Natural killer cell (primary cell): ENCODE measurements around the gene NTM. TPM values are rescaled to one million over a fixed set of nuclear protein-coding genes. Genes with fewer than 3 reads are reported as not detected.
"Not testable (repeated sequence)": the region's sequence is repeated elsewhere in the genome, so short reads cannot be mapped to it uniquely, and the experiment has no call there.

Experiments used
- ATAC-seq, 3 donors: fragments of 150-1000 bp in 2 of 3; fragments of 200-7000 bp in 1 of 3; cut with Tn5 transposase; 1 replicate in 1 of 3; 2 replicates in 2 of 3; pipeline ENCODE4 v1.10.0; 2021; ENCODE audit warnings: mild to moderate bottlenecking in 2 of 3, moderate library complexity in 2 of 3
- DNase-seq, 2 donors: peaks; one replicate each; pipeline versions ENCODE4 v3.0.0 to v3.0.0-alpha.2; 2013 to 2021; ENCODE audit warnings: mixed read lengths in 1 of 2
- H3K27ac ChIP-seq: one replicate; pipeline ENCODE4 v1.5.1; 2013; ENCODE audit warnings: mild to moderate bottlenecking, low read length
- H3K27me3 ChIP-seq: one replicate; pipeline ENCODE4 v1.6.1; 2013; ENCODE audit warnings: low read length; ENCODE audit not compliant: control insufficient read depth, insufficient read depth
- H3K36me3 ChIP-seq: one replicate; pipeline ENCODE4 v1.6.1; 2013; ENCODE audit warnings: low read length; ENCODE audit not compliant: control insufficient read depth, insufficient read depth
- H3K4me1 ChIP-seq: one replicate; pipeline ENCODE4 v1.6.1; 2013; ENCODE audit warnings: low read length; ENCODE audit not compliant: control insufficient read depth, insufficient read depth
- H3K4me3 ChIP-seq: one replicate; pipeline ENCODE4 v1.5.1; 2013; ENCODE audit warnings: low read length
- H3K9me3 ChIP-seq: one replicate; pipeline ENCODE4 v1.6.1; 2013; ENCODE audit warnings: low read length; ENCODE audit not compliant: control insufficient read depth, insufficient read depth
- H3K27ac Mint-ChIP-seq, 2 donors: one replicate each; pipeline ENCODE4 v1.8.0; 2022; ENCODE audit warnings: mild to moderate bottlenecking in 2 of 2, mixed read lengths in 2 of 2, moderate library complexity in 1 of 2
- H3K27me3 Mint-ChIP-seq, 2 donors: one replicate each; pipeline ENCODE4 v1.8.0; 2022; ENCODE audit warnings: low read depth in 2 of 2, mixed read lengths in 2 of 2
- H3K36me3 Mint-ChIP-seq: one replicate; pipeline ENCODE4 v1.8.0; 2022; ENCODE audit warnings: mixed read lengths
- H3K4me1 Mint-ChIP-seq, 2 donors: one replicate each; pipeline ENCODE4 v1.8.0; 2022; ENCODE audit warnings: mixed read lengths in 2 of 2
- H3K4me3 Mint-ChIP-seq: one replicate; pipeline ENCODE4 v1.8.0; 2022; ENCODE audit warnings: mild to moderate bottlenecking, moderate library complexity, mixed read lengths
- H3K9me3 Mint-ChIP-seq, 2 donors: one replicate each; pipeline ENCODE4 v1.8.0; 2022; ENCODE audit warnings: mixed read lengths in 2 of 2
- CTCF ChIP-seq: fragments of 200-600 bp; IDR thresholded peaks from one replicate; pipeline ENCODE4 v1.8.0; 2022; ENCODE audit warnings: antibody characterized with exemption
- WGBS: methylation state at CpG from one replicate; pipeline ENCODE4 v1.1.7; 2013; ENCODE audit warnings: missing lambda C conversion rate; ENCODE audit not compliant: insufficient coverage; 5-methylcytosine and 5-hydroxymethylcytosine counted together
- intact Hi-C: fragments of 100-400 bp; cut with micrococcal nuclease; formaldehyde crosslinking; loops from one replicate; pipeline ENCODE4 v1.14.2; 2022
- total RNA-seq, 4 donors: library from RNA; stranded (reverse); fragments of 120-200 nt in 1 of 4; gene quantifications; one replicate each; pipeline versions ENCODE4 v1.2.3 to v1.2.4, GENCODE V29; 2013 to 2022

NTM gene
- total RNA-seq, 3 donors from 2014 or later (not counting 1 experiment from before 2014, with no cell fraction given) = not detected

GRCh38 chr11:131423688-131424087, 53.3 kb downstream of the NTM start:
- Mint-ChIP-seq H3K27me3 (no peaks in the 10 kb centered on the region), H3K4me1 (no peaks in the 10 kb centered on the region), H3K4me3 (no peak overlapping the region), H3K27ac (no peak overlapping the region), H3K9me3 (peaks cover 4 to 11% of the 10 kb centered on the region in 2 donors), H3K36me3 (no peaks in the 10 kb centered on the region)
- H3K27ac ChIP-seq = no peak overlapping the region
- TF ChIP-seq CTCF = no peak
- no peaks in the 10 kb centered on the region for H3K36me3 ChIP-seq
- no peaks in the 10 kb centered on the region for H3K9me3 ChIP-seq
- H3K27me3 ChIP-seq = no peaks in the 10 kb centered on the region
- no peak overlapping the region for H3K4me3 ChIP-seq
- no peak for DNase-seq
- ATAC-seq = no peak
- intact Hi-C loops = no loop called here
- WGBS = 60% methylated on average over 3 of the region's 4 CpGs
- H3K4me1 ChIP-seq = no peaks in the 10 kb centered on the region

- H3K4me3 ChIP-seq, H3K27me3 Mint-ChIP-seq, H3K9me3 Mint-ChIP-seq, H3K4me1 ChIP-seq, ATAC-seq, DNase-seq, intact Hi-C loops, H3K27ac Mint-ChIP-seq, H3K9me3 ChIP-seq, H3K4me3 Mint-ChIP-seq, H3K27me3 ChIP-seq, H3K36me3 ChIP-seq, H3K4me1 Mint-ChIP-seq, H3K27ac ChIP-seq, H3K36me3 Mint-ChIP-seq: not testable (repeated sequence)
- WGBS = 85% methylated on average over 6 of the region's 8 CpGs
These were observed 54.0 kb downstream of the NTM start for GRCh38 chr11:131424257-131424876.

GRCh38 chr11:131425285-131425684, 54.9 kb downstream of the NTM start:
- ATAC-seq = no peak
- Histone ChIP-seq H3K9me3 (no peaks in the 10 kb centered on the region), H3K4me1 (no peaks in the 10 kb centered on the region), H3K27me3 (no peaks in the 10 kb centered on the region), H3K36me3 (no peaks in the 10 kb centered on the region), H3K27ac (no peak overlapping the region), H3K4me3 (no peak overlapping the region)
- no peak overlapping the region for H3K27ac Mint-ChIP-seq
- peaks cover 4 to 7% of the 10 kb centered on the region in 2 donors for H3K9me3 Mint-ChIP-seq
- H3K36me3 Mint-ChIP-seq = no peaks in the 10 kb centered on the region
- no peaks in the 10 kb centered on the region for H3K4me1 Mint-ChIP-seq
- DNase-seq = no peak
- TF ChIP-seq CTCF = no peak
- no peak overlapping the region for H3K4me3 Mint-ChIP-seq
- intact Hi-C loops = no loop called here
- 90% methylated on average over 4 of the region's 5 CpGs for WGBS
- no peaks in the 10 kb centered on the region for H3K27me3 Mint-ChIP-seq

GRCh38 chr11:131428853-131429252, 58.4 kb downstream of the NTM start:
- no peak overlapping the region for H3K27ac Mint-ChIP-seq
- H3K4me3 Mint-ChIP-seq = no peak overlapping the region
- H3K4me1 Mint-ChIP-seq = no peaks in the 10 kb centered on the region
- DNase-seq (no peak), ATAC-seq (no peak)
- no peaks in the 10 kb centered on the region for H3K4me1 ChIP-seq
- no peaks in the 10 kb centered on the region for H3K9me3 ChIP-seq
- H3K27me3 ChIP-seq = no peaks in the 10 kb centered on the region
- peaks cover 4 to 7% of the 10 kb centered on the region in 2 donors for H3K9me3 Mint-ChIP-seq
- no peak for TF ChIP-seq CTCF
- no peaks in the 10 kb centered on the region for H3K36me3 ChIP-seq
- intact Hi-C loops = no loop called here
- H3K27ac ChIP-seq = no peak overlapping the region
- WGBS = 92% methylated on average over 5 of the region's 5 CpGs
- no peaks in the 10 kb centered on the region for H3K27me3 Mint-ChIP-seq
- H3K4me3 ChIP-seq = no peak overlapping the region
- no peaks in the 10 kb centered on the region for H3K36me3 Mint-ChIP-seq
